CD4-positive, alpha-beta T cell treated with Interleukin-4 for 4 hours (primary cell): ENCODE measurements around the gene LIMCH1.
"Not testable (repeated sequence)": the region's sequence is repeated elsewhere in the genome, so short reads cannot be mapped to it uniquely, and the experiment has no call there.

Source experiments
- DNase-seq: peaks from one replicate; pipeline ENCODE4 v3.0.0-alpha.2; 2020

Gene LIMCH1

GRCh38 chr4:41645728-41646390, 107.9 kb downstream of the LIMCH1 start:
- DNase-seq = no peak

GRCh38 chr4:41646862-41647261, 108.9 kb downstream of the LIMCH1 start:
- no peak for DNase-seq

GRCh38 chr4:41647383-41647782, 109.4 kb downstream of the LIMCH1 start:
- no peak for DNase-seq

DNA sequence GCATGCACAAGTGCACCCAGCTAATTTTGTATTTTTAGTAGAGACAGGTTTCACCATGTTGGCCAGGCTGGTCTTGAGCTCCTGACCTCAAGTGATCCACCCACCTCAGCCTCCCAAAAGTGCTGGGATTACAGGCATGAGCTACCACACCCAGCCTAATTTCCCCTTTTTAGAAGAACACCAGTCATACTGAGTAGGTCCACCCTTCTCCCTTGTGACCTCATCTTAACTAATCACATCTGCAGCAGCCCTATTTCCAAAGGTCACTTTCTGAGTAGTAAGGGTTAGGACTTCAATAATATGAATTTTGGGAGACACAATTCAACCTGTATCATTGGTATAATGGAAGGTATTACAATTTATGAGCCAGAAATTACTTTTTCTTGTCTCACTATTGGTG, 113.2 kb downstream of the LIMCH1 start:
- not testable (repeated sequence) for DNase-seq

- no peak for DNase-seq
These were observed 115.0 kb downstream of the LIMCH1 start for GRCh38 chr4:41652971-41653370.

- DNase-seq = no peak
These were observed 115.6 kb downstream of the LIMCH1 start for GRCh38 chr4:41653523-41653922.

- no peak for DNase-seq
These were observed 117.2 kb downstream of the LIMCH1 start for GRCh38 chr4:41655177-41655576.

DNA sequence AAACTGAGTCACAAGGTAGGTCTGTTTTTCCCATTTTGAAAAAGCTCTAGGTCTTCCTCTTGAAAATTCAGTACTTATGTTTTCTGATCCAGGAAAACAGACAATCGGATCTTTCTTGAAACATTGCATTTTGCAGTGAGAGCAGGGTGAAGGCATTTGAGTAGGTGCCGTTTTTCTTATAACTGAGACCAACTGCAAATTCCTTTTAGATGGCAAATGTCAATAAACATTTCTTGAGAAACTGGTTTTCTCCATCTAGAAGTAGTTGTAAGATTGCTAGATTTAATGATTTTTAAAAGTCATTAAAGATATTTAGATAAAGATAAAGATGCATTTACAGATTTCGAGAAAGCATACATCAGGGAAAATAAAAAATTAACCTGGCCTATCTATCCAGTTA, 118.1 kb downstream of the LIMCH1 start:
- no peak for DNase-seq

DNA sequence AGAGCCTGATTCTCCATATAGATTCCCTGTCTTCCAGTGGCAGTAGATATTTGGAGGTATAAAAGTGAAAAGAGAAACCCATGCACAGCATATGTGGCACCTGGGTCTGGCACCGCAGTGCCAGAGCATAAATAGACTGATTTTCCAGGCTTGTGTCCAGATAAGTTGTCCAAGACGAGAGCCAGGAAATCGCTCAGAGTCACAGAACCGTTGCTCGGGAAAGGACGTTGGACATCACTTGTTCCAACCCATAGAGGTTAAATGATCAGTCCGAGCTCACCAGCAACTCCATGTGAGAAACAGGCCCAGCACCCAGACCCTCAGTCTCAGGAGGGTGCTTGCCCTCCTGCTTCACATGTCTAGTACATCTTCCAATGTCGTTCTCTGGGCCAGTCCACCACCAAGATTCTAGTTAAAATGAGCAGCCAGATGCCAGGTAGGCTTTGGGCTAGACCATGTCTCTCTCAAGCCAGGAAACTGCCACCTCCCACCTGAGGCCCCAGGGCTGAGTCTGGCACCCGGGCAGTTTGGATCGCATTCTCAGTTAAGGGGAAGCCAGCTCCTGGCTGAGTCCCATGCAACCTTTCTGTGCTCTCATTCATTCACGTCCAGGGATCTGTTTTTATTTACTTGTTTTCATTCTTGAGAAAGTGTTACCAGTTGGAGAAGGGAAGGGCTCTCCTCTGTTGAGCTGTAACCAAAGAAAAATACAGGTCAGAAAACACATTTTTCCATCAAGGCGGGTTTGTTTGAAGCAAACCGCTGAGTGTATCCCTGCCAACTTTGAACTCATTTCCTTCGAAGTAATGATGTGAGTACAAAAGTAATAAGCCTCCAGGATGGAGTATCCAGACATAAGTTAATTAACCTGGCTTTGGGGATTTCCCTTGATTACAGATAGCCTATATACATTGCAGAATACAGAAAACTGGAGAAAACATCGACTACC, 118.9 kb downstream of the LIMCH1 start:
- DNase-seq = no peak

DNA sequence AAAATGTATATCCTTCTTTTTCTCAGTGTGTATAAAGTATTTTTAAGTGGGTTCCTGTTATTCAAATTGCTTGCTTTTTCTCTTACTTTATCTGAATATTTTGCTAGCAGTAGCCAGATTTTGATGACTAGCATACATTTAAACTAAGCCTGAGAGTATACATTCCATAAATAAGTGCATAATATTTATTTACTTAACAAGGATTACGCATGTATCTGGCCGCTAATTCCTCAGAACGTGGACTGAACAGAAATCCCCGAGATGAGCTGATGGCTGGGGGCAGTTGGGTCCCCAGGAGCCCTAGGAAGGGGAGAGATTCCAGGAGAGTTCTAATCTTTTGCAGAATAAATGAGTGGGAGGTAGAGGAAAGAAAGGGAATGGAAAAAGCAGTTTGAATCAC, 119.6 kb downstream of the LIMCH1 start:
- no peak for DNase-seq

DNA sequence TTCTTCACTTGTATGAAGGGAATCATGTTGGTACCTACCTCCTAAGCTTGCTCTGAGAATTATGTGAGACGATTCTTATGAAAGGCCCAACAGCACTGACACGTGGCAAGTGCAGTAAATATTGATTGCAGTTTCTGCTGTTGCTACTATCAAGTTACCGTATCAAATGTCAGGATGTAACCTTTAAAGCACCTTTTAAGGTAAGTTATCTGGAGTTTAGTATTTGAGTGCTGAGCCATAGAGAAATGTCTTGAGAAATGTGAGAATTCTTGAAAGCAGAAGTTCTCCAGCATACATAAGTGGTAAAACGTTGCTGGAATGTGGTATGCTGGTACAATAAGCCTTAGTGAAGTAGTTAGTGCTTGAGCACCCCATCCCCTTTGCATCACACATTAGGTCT, 120.2 kb downstream of the LIMCH1 start:
- no peak for DNase-seq

DNA sequence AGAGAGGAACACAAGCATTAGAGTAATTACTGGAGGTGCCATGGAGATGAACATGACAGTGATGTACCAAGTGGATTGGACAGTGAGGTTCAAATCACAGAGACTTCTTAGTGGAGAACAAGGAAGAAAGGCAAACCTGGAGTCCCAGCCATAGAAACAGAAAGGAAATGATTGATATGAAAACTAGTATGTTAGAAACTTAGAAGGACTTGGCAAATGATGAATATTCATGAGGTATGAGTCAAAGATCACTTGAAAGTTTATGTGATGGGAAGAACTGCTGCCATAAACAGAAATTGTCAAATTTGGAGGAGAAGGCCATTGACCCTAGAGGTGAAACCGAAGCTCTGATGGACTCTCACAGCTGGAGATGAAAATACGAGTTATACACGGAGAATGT, 122.4 kb downstream of the LIMCH1 start:
- no peak for DNase-seq

- DNase-seq = peak; percentile 20
These were observed 123.6 kb downstream of the LIMCH1 start for GRCh38 chr4:41661442-41662076.

DNA sequence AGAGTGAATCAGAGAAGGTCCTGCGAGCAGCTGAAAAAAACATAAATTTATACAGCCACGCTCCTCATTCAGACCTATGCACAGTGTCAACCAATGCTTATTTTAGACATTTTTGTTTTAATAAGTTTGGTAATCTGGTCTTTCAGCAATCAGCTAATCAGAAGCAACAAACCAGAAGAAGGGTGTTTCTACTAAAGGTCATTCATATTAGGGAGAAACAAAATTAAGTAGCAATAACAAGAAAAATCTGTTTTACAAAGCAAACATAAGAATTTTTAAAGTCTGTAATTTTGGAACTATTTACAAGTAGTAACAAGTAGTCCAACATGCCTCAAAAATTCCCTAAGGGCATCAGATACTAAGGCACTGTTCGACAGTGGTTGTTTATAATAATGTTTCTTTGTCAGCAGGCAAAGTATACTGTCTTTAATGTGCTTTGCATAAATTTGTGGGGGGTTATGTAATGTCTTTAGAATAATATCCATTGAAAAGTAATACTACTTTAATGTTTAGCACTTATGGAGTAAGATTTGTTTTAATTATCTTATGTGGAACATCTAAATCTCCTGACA, 127.8 kb downstream of the LIMCH1 start:
- DNase-seq = no peak

- no peak for DNase-seq
These were observed 130.1 kb downstream of the LIMCH1 start for GRCh38 chr4:41668024-41668423.

- no peak for DNase-seq
These were observed 132.6 kb downstream of the LIMCH1 start for GRCh38 chr4:41670530-41670929.

DNA sequence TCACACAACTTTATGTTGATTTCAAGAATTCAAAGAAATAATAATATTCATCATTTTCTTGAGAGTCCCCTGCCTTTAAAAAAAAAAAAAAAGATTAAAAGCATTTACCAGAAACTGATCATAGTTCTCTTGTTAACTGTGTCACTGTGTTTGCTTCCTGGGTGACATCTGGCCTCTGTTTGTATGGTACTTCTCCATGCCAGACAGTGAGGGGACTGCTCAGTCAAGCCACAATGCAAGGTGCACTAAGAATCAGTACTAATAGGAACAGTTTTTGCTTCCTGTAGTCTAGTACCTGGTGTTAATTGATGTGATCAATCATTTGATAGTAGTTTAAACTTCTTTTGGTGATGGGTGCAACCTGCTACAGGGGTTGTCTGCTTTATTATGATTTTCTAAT, 133.0 kb downstream of the LIMCH1 start:
- no peak for DNase-seq

DNA sequence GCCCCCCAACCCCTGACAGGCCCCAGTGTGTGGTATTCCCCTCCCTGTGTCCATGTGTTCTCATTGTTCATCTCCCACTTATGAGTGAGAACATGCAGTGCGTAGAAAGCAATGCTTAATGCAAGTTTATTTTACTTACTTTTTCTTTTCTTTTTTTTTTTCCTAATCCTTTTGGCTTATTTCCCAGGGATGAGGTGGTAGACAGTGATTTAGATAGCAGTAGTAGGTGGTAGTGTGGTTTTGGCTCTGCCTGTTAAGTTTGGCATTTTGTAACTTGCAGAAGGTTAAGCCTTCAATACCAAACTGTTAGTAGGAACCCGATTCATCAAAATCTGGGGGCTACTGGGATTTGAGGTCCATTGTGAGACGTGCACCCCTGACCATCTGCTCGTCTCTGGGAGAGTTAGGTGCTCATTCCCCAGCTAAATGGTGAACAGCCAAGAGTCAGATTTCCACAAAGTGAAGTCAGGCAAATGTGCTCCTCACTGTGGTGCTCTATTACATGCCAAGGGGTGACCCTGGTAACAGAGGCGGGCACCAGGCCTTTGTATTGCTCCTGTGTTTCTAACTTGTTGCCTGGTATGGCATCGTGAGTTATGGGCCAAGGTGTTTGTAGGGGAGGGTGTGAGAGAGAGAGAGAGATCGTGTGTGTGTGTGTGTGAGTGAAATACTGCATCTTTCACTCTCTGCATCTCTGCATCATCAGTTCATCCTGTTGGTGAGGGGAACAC, 140.3 kb downstream of the LIMCH1 start:
- no peak for DNase-seq

- no peak for DNase-seq
These were observed 141.0 kb downstream of the LIMCH1 start for GRCh38 chr4:41678951-41679350.

DNA sequence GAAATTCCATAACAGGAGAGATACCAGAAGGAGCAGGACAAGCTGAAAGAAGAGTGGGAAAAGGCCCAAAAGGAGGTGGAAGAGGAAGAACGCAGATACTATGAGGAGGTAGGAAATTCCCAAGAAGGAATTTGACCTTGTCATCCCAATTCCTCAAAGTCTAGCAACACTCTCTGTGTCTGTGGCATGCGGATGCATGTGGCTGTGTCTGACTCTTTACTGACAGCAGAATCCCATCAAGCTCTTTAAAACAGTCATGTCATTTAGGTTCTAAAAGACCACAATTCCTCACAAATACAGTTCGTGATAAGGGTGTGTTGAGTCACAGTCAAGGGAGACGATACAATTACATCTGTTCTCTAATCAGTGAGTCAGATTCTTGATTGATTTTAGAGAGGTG, 142.0 kb downstream of the LIMCH1 start:
- DNase-seq = no peak

GRCh38 chr4:41681054-41681453, 143.1 kb downstream of the LIMCH1 start:
- no peak for DNase-seq

DNA sequence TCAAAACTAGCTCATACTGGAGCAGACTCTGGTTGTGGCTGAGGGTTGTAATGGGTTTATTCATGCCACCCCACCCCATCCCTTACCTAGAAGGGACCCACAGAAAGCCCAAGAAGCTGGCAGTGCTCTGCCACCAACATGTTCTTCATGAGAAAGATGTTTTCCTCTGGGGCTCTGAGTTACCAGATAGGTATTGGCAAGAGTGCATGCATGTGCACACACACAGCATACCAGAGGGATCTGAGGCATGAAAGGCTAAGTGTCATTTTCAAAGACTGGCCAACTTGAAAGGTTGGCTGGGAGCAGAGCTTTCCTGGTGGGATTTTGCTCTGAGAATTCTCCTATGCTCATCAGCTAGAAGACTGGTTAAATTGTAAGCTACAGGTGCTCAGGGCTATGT, 145.4 kb downstream of the LIMCH1 start:
- DNase-seq = no peak

DNA sequence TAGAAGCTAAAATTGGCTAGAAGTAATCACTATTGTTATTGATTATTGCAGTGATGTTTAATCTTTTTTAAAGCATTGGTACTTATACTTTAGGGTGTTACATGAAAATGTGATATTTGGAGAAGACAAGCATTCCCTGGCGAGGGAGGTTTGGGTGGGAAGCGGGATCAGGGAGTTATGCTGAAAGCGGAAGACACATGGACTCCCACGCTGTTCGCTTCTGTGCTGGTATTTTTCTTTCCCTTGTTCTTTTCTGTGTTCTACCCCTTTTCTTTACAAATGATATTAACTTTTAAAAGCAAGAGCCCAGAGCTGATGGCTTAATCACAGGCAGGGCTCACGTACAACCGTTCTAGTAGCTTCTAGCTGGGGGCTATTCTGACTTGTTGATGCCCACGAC, 148.9 kb downstream of the LIMCH1 start:
- no peak for DNase-seq
